ENCODE results near the gene FTSJ1.

The FTSJ1 gene

DNA sequence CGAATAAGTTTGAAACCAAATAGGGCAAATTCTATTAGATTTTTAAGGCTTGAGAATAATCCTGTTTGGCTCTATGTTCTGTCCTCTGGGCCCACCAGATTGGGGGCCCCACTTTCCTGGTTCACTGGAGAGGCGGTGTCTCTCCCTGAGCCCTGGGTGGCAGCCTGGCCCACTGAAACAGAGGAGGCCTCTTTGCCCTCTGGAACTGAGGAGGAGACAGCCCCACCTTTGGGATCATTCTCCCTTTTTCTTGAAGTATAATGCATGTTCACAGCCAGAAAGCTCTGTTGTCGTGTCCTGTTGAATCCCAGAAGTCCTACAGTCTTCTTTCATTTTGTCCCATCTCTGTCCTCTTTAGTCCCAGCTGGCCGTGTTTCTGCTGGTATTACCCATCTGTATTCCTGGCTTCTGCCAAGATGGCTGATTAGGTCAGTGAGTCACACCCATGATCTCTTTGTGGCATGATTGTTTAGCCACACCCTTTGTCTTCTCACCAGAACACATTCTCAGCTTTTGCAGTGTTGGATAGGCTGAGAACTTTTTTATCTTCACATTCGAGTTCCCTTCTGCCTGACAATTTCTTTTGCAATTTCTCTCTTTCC lies 55.5 kb downstream of the FTSJ1 start:
- no peak for DNase-seq

DNA sequence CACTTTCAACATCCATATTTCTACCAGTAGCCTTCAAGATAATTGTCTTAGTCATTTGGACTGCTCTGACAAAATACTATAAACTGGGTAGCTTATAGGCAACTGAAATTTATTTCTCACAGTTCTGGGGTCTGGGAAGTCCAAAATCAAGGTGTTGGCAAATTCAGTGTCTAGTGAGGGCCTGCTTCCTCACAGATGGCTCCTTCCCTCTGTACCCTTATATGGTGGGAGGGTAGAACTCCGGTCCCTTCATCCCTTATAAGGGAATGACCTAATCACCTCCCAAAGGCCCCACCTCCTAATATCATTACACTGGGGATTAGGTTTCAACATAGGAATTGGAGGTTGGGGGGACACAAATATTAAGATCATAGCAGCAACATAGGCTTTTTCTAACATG lies 56.2 kb downstream of the FTSJ1 start:
- DNase-seq, result no peak

DNA sequence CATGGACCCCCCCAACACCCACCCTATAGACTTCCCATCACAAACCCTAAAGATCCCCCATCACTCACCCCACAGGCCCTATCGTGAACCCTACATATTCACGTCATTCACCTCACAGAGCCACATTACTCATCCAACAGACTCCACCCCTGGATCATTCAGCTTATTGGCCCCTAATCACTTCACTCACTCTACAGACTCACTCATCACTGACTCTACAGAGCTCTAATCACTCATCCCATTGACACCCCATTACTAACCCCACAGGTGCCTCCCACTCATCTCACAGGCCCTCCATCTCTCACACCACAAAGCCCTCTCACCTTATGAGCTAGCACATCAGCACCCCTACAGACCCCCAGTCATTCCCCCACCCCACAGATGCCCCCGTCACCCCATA lies 57.2 kb downstream of the FTSJ1 start:
- DNase-seq, result no peak

Data from NCI-H146 (cell line).